Fibroblast of villous mesenchyme (primary cell): ENCODE results near the gene DLGAP1. TPM values are rescaled to one million over a fixed set of nuclear protein-coding genes. Genes with fewer than 3 reads are reported as not detected.

ENCODE experiments used
- DNase-seq: peaks from one replicate; pipeline ENCODE4 v3.0.0-alpha.2; 2010; ENCODE audit warnings: low read depth
- H3K4me3 ChIP-seq: 2 replicates; pipeline ENCODE4 v1.5.1; 2011; ENCODE audit warnings: low read depth, mild to moderate bottlenecking, low read length
- CTCF ChIP-seq: IDR thresholded peaks from 2 replicates; pipeline ENCODE4 v1.5.1; 2012; ENCODE audit warnings: low read depth, mild to moderate bottlenecking, low read length; ENCODE audit not compliant: insufficient read depth
- total RNA-seq: library from RNA; depleted of rRNA; stranded (reverse); fragments of >200 nt; gene quantifications from 2 replicates; pipeline ENCODE4 v1.2.3, GENCODE V29; 2012

DLGAP1 gene
- total RNA-seq, 1 donor, result 0.86 TPM

DNA sequence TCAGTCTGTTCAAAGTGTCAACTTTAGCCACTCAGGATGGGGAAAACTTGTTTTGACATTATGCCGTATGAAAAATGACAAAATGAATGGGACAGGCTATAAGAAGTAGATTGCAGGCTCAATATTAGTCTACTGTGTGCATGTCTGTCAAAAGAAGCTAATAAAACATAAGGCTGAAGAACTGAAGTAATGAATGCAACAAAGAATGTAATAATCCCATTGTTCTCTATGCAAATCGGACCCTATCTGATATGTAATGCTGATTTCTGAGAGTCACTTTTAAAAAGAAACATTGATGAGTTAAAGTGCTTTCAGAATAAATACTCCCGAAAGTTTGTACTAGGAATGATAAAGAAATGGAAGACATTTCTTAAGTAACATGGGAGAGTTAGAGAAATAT is 172.2 kb downstream of the DLGAP1 start:
- DNase-seq, result no peak
- no peak overlapping the region for H3K4me3 ChIP-seq
- no peak for TF ChIP-seq CTCF

GRCh38 chr18:4276953-4277585 is 178.0 kb downstream of the DLGAP1 start:
- no peak for TF ChIP-seq CTCF
- DNase-seq, result no peak
- no peak overlapping the region for H3K4me3 ChIP-seq

GRCh38 chr18:4271952-4272351 is 183.2 kb downstream of the DLGAP1 start:
- DNase-seq, result no peak
- no peak overlapping the region for H3K4me3 ChIP-seq
- no peak for TF ChIP-seq CTCF

DNA sequence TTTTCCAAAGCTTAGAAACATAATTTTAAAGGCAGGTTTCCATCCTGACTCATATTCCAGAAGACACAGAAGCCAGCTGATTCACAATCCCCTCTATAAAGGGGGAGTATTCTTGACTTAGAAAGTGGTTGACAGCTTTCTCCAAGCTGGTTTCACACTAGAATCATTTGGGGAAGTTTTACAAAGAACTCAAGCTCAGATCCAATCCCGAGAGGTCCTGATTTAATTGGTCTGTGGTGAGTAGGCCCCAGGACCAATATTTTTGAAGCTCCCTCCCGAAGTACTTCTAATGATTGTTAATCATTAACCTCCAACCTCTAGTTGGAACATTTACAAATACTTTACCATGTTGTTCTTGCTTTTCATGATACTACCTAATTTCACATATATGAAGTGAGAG is 184.1 kb downstream of the DLGAP1 start:
- H3K4me3 ChIP-seq, result no peak overlapping the region
- no peak for TF ChIP-seq CTCF
- DNase-seq, result no peak

DNA sequence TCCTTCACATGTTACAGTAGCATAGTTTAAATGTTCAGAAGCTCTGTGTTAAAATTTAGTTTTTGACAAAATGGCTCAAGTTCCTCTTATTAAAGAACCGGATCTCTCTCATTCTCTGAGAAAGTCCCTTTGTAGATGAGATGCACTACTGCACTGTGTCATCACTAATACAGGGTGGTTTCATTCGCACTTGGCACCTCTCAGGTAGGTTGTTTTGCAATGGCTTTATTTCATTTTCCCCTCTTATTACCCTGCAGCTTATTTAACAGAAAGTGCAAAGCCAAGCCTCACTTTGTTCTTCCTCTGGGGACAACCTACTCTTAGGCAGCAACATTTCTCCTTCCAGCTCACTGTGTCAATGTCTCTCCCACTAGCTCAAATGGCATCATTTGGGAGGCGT is 185.1 kb downstream of the DLGAP1 start:
- no peak for TF ChIP-seq CTCF
- H3K4me3 ChIP-seq, result no peak overlapping the region
- DNase-seq, result no peak

GRCh38 chr18:4267641-4268040 is 187.5 kb downstream of the DLGAP1 start:
- no peak for DNase-seq
- no peak for TF ChIP-seq CTCF
- H3K4me3 ChIP-seq, result no peak overlapping the region

DNA sequence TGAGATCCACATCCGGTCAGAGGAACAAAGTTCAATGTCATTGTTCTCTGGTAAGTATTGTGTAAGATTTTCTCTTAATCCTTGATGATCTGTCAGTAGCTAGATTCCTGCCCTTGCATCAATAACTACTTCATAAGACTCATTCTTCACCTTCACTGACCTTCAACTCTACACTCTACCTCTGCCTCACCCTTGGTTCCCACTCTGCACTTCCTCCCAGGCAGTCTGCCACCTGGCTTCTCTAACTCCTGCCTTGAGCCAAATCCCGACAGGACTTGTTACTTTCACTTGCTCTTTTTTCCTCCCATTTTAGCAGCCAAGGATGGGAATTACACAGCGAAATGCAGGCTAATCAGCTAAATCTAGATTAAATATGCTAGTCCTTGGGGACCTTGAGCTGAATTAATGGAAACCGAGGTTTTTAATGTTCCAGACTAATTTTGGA is 190.7 kb downstream of the DLGAP1 start:
- TF ChIP-seq CTCF, result no peak
- no peak overlapping the region for H3K4me3 ChIP-seq
- DNase-seq, result no peak
